ENCODE results near the gene EXOSC9.
A peak's percentile ranks its signal among the peaks of the same experiment; 100 is the strongest.

The EXOSC9 gene

GRCh38 chr4:121765971-121766538, 35.1 kb upstream of the EXOSC9 start:
- DNase-seq (ENCODE audit: low read depth): no peak
- no peak for TF ChIP-seq CTCF (IDR thresholded peaks at IDR 0.05; ENCODE audit: control insufficient read depth, extremely low read depth, insufficient read depth)
- H3K4me3 ChIP-seq (ENCODE audit: low read depth, low read length): no peak overlapping the region

GRCh38 chr4:121767166-121767565, 34.0 kb upstream of the EXOSC9 start:
- TF ChIP-seq CTCF (IDR thresholded peaks at IDR 0.05; ENCODE audit: control insufficient read depth, extremely low read depth, insufficient read depth): no peak
- DNase-seq (ENCODE audit: low read depth): no peak
- no peak overlapping the region for H3K4me3 ChIP-seq (ENCODE audit: low read depth, low read length)

- no peak for TF ChIP-seq CTCF (IDR thresholded peaks at IDR 0.05; ENCODE audit: control insufficient read depth, extremely low read depth, insufficient read depth)
- no peak overlapping the region for H3K4me3 ChIP-seq (ENCODE audit: low read depth, low read length)
- DNase-seq (ENCODE audit: low read depth): peak; percentile 17
These were observed 31.8 kb upstream of the EXOSC9 start for GRCh38 chr4:121769341-121769740.

GRCh38 chr4:121771869-121772268, 29.3 kb upstream of the EXOSC9 start:
- no peak overlapping the region for H3K4me3 ChIP-seq (ENCODE audit: low read depth, low read length)
- TF ChIP-seq CTCF (IDR thresholded peaks at IDR 0.05; ENCODE audit: control insufficient read depth, extremely low read depth, insufficient read depth): no peak
- DNase-seq (ENCODE audit: low read depth): no peak

- DNase-seq (ENCODE audit: low read depth): no peak
- no peak for TF ChIP-seq CTCF (IDR thresholded peaks at IDR 0.05; ENCODE audit: control insufficient read depth, extremely low read depth, insufficient read depth)
- H3K4me3 ChIP-seq (ENCODE audit: low read depth, low read length): no peak overlapping the region
These were observed 27.2 kb upstream of the EXOSC9 start for GRCh38 chr4:121773883-121774282.

GRCh38 chr4:121776610-121777401, 24.3 kb upstream of the EXOSC9 start:
- no peak overlapping the region for H3K4me3 ChIP-seq (ENCODE audit: low read depth, low read length)
- TF ChIP-seq CTCF (IDR thresholded peaks at IDR 0.05; ENCODE audit: control insufficient read depth, extremely low read depth, insufficient read depth): no peak
- DNase-seq (ENCODE audit: low read depth): no peak

Data from LNCaP clone FGC (cell line).